Right lobe of liver (tissue), 4 donors: ENCODE data around the gene AKR1D1.

Source experiments
- POLR2A ChIP-seq: fragments of 450-650 bp; IDR thresholded peaks from one replicate; pipeline ENCODE4 v1.6.1; 2017; ENCODE audit warnings: antibody characterized with exemption, mild to moderate bottlenecking
- TF ChIP-seq, protein P1 (sequence below), 4 donors: fragments of 200-600 bp in 3 of 4; fragments of 450-650 bp in 1 of 4; IDR thresholded peaks; one replicate each; pipeline versions ENCODE4 v1.5.1 to v1.8.0; 2016 to 2022; ENCODE audit warnings: antibody characterized with exemption in 4 of 4, mild to moderate bottlenecking in 2 of 4
- donor health status: DM: no; HTN: no; CAD: no.
- donor health status: DM: no; HTN: no; CAD: no.
- donor health status: DM: no; HTN: yes; CAD: no.

DNA sequence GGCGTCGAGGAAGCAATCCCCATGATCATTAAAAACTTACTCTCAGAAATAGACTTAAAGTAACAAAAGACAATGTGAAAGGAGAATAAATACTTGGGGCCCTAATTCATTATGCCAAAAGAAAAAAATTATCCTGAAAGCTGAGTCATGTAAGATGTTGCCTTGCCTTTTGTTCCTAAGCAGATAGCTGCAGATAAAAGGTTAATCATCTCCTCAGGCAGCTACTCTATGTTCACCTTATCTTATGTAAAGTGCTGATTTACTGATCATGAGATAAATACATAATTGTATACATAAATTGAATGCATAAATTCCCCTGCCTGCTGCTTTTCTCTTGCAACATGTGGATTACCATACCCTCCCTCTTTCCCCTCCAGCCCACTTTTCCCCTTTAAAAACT, 46.3 kb upstream of the AKR1D1 start:
- TF ChIP-seq, protein P1, sequence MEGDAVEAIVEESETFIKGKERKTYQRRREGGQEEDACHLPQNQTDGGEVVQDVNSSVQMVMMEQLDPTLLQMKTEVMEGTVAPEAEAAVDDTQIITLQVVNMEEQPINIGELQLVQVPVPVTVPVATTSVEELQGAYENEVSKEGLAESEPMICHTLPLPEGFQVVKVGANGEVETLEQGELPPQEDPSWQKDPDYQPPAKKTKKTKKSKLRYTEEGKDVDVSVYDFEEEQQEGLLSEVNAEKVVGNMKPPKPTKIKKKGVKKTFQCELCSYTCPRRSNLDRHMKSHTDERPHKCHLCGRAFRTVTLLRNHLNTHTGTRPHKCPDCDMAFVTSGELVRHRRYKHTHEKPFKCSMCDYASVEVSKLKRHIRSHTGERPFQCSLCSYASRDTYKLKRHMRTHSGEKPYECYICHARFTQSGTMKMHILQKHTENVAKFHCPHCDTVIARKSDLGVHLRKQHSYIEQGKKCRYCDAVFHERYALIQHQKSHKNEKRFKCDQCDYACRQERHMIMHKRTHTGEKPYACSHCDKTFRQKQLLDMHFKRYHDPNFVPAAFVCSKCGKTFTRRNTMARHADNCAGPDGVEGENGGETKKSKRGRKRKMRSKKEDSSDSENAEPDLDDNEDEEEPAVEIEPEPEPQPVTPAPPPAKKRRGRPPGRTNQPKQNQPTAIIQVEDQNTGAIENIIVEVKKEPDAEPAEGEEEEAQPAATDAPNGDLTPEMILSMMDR (IDR thresholded peaks at IDR 0.05): no peak
- no peak for TF ChIP-seq POLR2A
